Neural progenitor cell (in vitro differentiated cells): ENCODE results near the gene MRPS18B. TPM values are rescaled to one million over a fixed set of nuclear protein-coding genes. Genes with fewer than 3 reads are reported as not detected.
A peak's percentile ranks its signal among the peaks of the same experiment; 100 is the strongest.

ENCODE experiments used
- DNase-seq: peaks from one replicate; pipeline ENCODE4 v3.0.0-alpha.2; 2016; ENCODE audit warnings: low spot score
- H2AFZ ChIP-seq: fragments of 200-600 bp; sonication (generic); replicated peaks from 2 replicates; pipeline ENCODE4 v1.6.1; 2016; ENCODE audit warnings: antibody characterized with exemption
- H3F3A ChIP-seq: fragments of 200-600 bp; sonication (generic); 2 replicates; pipeline ENCODE4 v1.6.1; 2016; ENCODE audit warnings: antibody characterized with exemption, low read depth
- H3K27ac ChIP-seq: fragments of 200-600 bp; sonication (generic); 2 replicates; pipeline ENCODE4 v1.5.1; 2016; ENCODE audit warnings: mild to moderate bottlenecking
- H3K27me3 ChIP-seq: fragments of 200-600 bp; sonication (generic); 2 replicates; pipeline ENCODE4 v1.6.1; 2016; ENCODE audit warnings: mild to moderate bottlenecking, moderate library complexity
- H3K36me3 ChIP-seq: fragments of 200-600 bp; sonication (generic); 2 replicates; pipeline ENCODE4 v1.5.1; 2016
- H3K4me1 ChIP-seq: fragments of 200-600 bp; sonication (generic); 2 replicates; pipeline ENCODE4 v1.6.1; 2016; ENCODE audit warnings: mixed run types
- H3K4me2 ChIP-seq: fragments of 200-600 bp; sonication (generic); 2 replicates; pipeline ENCODE4 v1.6.1; 2016
- H3K4me3 ChIP-seq: fragments of 200-600 bp; sonication (generic); 2 replicates; pipeline ENCODE4 v1.5.1; 2016
- H3K79me2 ChIP-seq: fragments of 200-600 bp; sonication (generic); 2 replicates; pipeline ENCODE4 v1.6.1; 2016; ENCODE audit warnings: low read depth
- H3K9ac ChIP-seq: fragments of 200-600 bp; sonication (generic); 2 replicates; pipeline ENCODE4 v1.6.1; 2016
- H3K9me3 ChIP-seq: fragments of 200-600 bp; sonication (generic); 2 replicates; pipeline ENCODE4 v1.5.1; 2016; ENCODE audit warnings: low read depth
- H4K20me1 ChIP-seq: fragments of 200-600 bp; sonication (generic); 2 replicates; pipeline ENCODE4 v1.6.1; 2016; ENCODE audit warnings: low read depth
- H3K27ac Mint-ChIP-seq: 3 replicates; pipeline ENCODE4 v1.8.0; 2021; ENCODE audit warnings: mixed read lengths
- H3K27me3 Mint-ChIP-seq: 2 replicates; pipeline ENCODE4 v1.8.0; 2022; ENCODE audit warnings: low read depth, mild to moderate bottlenecking, inconsistent platforms, moderate library complexity, mixed read lengths; ENCODE audit not compliant: insufficient read depth
- H3K36me3 Mint-ChIP-seq: 3 replicates; pipeline ENCODE4 v1.8.0; 2021; ENCODE audit warnings: mixed read lengths
- H3K4me1 Mint-ChIP-seq: 3 replicates; pipeline ENCODE4 v1.8.0; 2021; ENCODE audit warnings: mixed read lengths
- H3K4me3 Mint-ChIP-seq: 3 replicates; pipeline ENCODE4 v1.8.0; 2021; ENCODE audit warnings: mild to moderate bottlenecking, moderate library complexity, mixed read lengths
- H3K9me3 Mint-ChIP-seq: 3 replicates; pipeline ENCODE4 v1.8.0; 2020; ENCODE audit warnings: mixed read lengths
- EZH2 ChIP-seq: fragments of 200-600 bp; sonication (generic); IDR thresholded peaks from 2 replicates; pipeline ENCODE4 v1.6.1; 2017; ENCODE audit warnings: antibody characterized with exemption, mild to moderate bottlenecking, moderate library complexity
- EZH2phosphoT487 ChIP-seq: fragments of 200-600 bp; sonication (generic); IDR thresholded peaks from 2 replicates; pipeline ENCODE4 v1.6.1; 2017; ENCODE audit warnings: antibody characterized with exemption
- total RNA-seq: library from RNA; depleted of rRNA; stranded (reverse); fragments of >200 nt; gene quantifications from 2 replicates; pipeline ENCODE4 v1.2.3, GENCODE V29; 2015; ENCODE audit warnings: low replicate concordance
- TF ChIP-seq, protein P1 (sequence below): fragments of 200-600 bp; sonication (generic); IDR thresholded peaks from 2 replicates; pipeline ENCODE4 v1.5.1; 2017; ENCODE audit warnings: antibody characterized with exemption, mild to moderate bottlenecking

MRPS18B gene
- total RNA-seq, 1 donor from 2014 or later: 18.5 TPM

DNA sequence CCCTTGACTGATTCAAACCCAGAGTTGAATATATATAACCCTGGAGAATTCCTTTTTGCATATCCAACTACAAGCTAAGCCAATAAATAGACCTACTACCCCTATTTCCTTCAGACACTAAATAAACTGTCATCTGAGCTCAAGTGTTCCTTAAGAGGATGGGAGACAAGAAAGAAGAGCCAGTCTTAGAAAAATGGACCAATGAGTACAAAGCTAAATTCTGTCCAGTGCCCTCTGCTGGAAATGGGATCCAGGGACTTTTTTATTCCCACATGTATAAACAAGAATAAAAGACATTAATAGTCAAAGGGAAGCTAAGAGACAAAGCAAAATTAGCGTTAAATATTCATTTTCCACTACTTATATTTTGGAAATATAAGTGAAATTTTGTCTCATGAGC is 5.4 kb upstream of the MRPS18B start:
- no peak overlapping the region for H3K27ac Mint-ChIP-seq
- DNase-seq: peak; percentile 26
- peaks cover 49% of the 10 kb centered on the region for H3K4me1 Mint-ChIP-seq
- peaks cover 7% of the 10 kb centered on the region for H3K9me3 Mint-ChIP-seq
- Histone ChIP-seq H3K27me3 (no peaks in the 10 kb centered on the region), H2AFZ (no peak overlapping the region), H3K9me3 (no peaks in the 10 kb centered on the region), H3K36me3 (peaks cover 24% of the 10 kb centered on the region), H3K79me2 (peaks cover 87% of the 10 kb centered on the region), H3K27ac (no peak overlapping the region), H3K4me3 (no peak overlapping the region), H3F3A (peaks cover 59% of the 10 kb centered on the region), H3K4me1 (peaks cover 23% of the 10 kb centered on the region), H3K4me2 (peak overlapping the region; percentile 97), H4K20me1 (peaks cover 72% of the 10 kb centered on the region), H3K9ac (no peak overlapping the region)
- TF ChIP-seq EZH2phosphoT487 (no peak), EZH2 (no peak)
- TF ChIP-seq, protein P1, sequence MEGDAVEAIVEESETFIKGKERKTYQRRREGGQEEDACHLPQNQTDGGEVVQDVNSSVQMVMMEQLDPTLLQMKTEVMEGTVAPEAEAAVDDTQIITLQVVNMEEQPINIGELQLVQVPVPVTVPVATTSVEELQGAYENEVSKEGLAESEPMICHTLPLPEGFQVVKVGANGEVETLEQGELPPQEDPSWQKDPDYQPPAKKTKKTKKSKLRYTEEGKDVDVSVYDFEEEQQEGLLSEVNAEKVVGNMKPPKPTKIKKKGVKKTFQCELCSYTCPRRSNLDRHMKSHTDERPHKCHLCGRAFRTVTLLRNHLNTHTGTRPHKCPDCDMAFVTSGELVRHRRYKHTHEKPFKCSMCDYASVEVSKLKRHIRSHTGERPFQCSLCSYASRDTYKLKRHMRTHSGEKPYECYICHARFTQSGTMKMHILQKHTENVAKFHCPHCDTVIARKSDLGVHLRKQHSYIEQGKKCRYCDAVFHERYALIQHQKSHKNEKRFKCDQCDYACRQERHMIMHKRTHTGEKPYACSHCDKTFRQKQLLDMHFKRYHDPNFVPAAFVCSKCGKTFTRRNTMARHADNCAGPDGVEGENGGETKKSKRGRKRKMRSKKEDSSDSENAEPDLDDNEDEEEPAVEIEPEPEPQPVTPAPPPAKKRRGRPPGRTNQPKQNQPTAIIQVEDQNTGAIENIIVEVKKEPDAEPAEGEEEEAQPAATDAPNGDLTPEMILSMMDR: peak; percentile 41
- H3K4me3 Mint-ChIP-seq: no peak overlapping the region
- peaks cover 44% of the 10 kb centered on the region for H3K36me3 Mint-ChIP-seq
- peaks cover 24% of the 10 kb centered on the region for H3K27me3 Mint-ChIP-seq

DNA sequence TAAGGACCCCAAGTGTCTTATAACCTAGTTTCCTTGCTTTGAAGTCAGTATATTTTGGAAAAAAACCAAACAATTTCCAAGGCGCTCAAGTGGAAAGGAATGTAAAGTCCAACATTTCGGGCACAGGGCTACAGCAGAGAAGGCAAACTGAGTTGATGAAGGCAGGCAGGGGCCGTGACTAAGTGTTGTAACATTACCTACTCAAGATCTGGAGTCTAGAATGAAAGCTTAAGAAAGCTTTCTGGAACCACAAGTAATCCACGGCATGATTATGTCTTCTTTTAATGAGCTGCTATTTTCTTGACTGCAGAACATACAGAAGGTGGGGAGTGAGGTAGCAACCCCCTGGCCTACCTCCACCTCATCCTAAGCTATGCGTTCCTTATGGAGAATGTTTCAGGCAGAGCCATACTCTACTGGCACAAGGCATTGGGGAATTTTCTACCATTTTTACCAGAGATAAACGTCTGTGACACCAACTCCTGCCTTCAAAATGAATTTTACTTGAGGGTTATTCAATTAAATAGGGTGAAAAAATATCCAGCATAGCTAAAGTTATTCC is 4.9 kb upstream of the MRPS18B start:
- Histone ChIP-seq H3K27me3 (no peaks in the 10 kb centered on the region), H3K4me1 (peaks cover 23% of the 10 kb centered on the region), H3K9ac (no peak overlapping the region), H3K79me2 (peaks cover 88% of the 10 kb centered on the region), H3F3A (peaks cover 59% of the 10 kb centered on the region), H3K36me3 (peaks cover 24% of the 10 kb centered on the region), H3K9me3 (no peaks in the 10 kb centered on the region), H3K4me3 (no peak overlapping the region), H3K27ac (peak overlapping the region; percentile 100), H4K20me1 (peaks cover 72% of the 10 kb centered on the region), H3K4me2 (peak overlapping the region; percentile 97), H2AFZ (no peak overlapping the region)
- Mint-ChIP-seq H3K4me1 (peaks cover 49% of the 10 kb centered on the region), H3K4me3 (peak overlapping the region; percentile 46), H3K27ac (no peak overlapping the region), H3K36me3 (peaks cover 39% of the 10 kb centered on the region), H3K27me3 (peaks cover 28% of the 10 kb centered on the region), H3K9me3 (peaks cover 7% of the 10 kb centered on the region)
- peak; percentile 32 for DNase-seq
- TF ChIP-seq, protein P1: no peak
- TF ChIP-seq EZH2 (no peak), EZH2phosphoT487 (no peak)

DNA sequence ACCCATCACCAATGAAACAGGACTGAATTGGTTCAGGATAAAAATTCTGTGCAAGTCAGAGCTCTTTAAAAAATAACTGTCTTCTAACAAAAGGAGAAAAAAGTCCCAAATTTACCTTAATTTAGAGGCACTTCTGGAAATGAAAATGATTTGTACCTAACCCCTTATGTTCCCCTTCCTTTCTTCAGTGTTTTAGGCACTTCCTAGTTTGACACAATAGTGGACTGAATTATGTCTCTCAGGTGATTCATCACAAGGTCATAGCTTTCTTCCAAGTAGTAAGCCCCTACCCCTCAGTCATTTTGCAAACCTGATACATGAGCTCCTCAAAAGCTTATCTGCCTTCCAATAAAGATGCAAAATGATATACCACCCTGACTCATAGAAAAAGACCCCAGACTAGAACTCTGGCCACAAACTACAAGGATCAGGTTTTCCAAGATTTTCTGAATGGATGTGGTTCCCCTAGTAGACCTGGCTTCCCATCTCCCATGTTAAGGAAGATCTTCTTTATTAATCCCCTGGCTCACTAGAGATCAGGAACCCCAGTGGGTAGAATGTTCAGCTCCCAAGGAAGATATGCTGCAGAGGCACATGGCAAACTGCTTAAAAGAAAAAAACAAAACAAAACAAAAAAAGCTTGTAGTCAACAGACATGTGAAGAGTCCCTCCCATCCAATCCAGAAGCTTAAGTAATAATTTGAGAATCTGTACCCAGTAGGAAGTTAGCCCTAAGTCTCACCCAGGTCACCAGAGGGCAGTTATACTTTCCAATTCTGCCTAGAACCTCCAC is 4.2 kb upstream of the MRPS18B start:
- peak overlapping the region; percentile 100 for H3K27ac ChIP-seq

More for the DNA sequence above, 4.2 kb upstream of the MRPS18B start:
- H4K20me1 ChIP-seq: peaks cover 65% of the 10 kb centered on the region
- H3K79me2 ChIP-seq: peaks cover 93% of the 10 kb centered on the region
- no peaks in the 10 kb centered on the region for H3K27me3 ChIP-seq
- H3K4me3 ChIP-seq: peak overlapping the region; percentile 77
- H3F3A ChIP-seq: peaks cover 53% of the 10 kb centered on the region
- H2AFZ ChIP-seq: no peak overlapping the region
- DNase-seq: no peak
- TF ChIP-seq EZH2: no peak
- TF ChIP-seq, protein P1: no peak
- no peak for TF ChIP-seq EZH2phosphoT487
- Mint-ChIP-seq H3K4me1 (peaks cover 51% of the 10 kb centered on the region), H3K36me3 (peaks cover 38% of the 10 kb centered on the region), H3K9me3 (peaks cover 7% of the 10 kb centered on the region), H3K4me3 (peak overlapping the region; percentile 96), H3K27ac (peak overlapping the region; percentile 65), H3K27me3 (peaks cover 31% of the 10 kb centered on the region)
- no peak overlapping the region for H3K9ac ChIP-seq
- H3K9me3 ChIP-seq: no peaks in the 10 kb centered on the region
- peaks cover 24% of the 10 kb centered on the region for H3K36me3 ChIP-seq
- H3K4me2 ChIP-seq: peak overlapping the region; percentile 97
- H3K4me1 ChIP-seq: peaks cover 23% of the 10 kb centered on the region
